Mucosa of descending colon (tissue), 3 donors: ENCODE data around the gene PHLDB2. TPM values are rescaled to one million over a fixed set of nuclear protein-coding genes. Genes with fewer than 3 reads are reported as not detected.

Experiments used
- ATAC-seq: fragments of 200-7000 bp; cut with Tn5 transposase; one replicate; pipeline ENCODE4 v1.9.1; 2020; ENCODE audit warnings: mild to moderate bottlenecking, moderate library complexity
- DNase-seq, 3 donors: peaks; one replicate each; pipeline ENCODE4 v3.0.0-alpha.2; 2020
- H3K36me3 ChIP-seq: fragments of 200-600 bp; one replicate; pipeline ENCODE4 v1.8.0; 2021; ENCODE audit warnings: low read depth, mild to moderate bottlenecking
- H3K4me1 ChIP-seq: fragments of 200-600 bp; one replicate; pipeline ENCODE4 v1.8.0; 2021; ENCODE audit warnings: low read depth, mild to moderate bottlenecking
- H3K4me3 ChIP-seq: fragments of 200-600 bp; one replicate; pipeline ENCODE4 v1.8.0; 2021; ENCODE audit warnings: mild to moderate bottlenecking
- H3K9me3 ChIP-seq: fragments of 200-600 bp; one replicate; pipeline ENCODE4 v1.8.0; 2021; ENCODE audit warnings: mild to moderate bottlenecking
- CTCF ChIP-seq: fragments of 200-600 bp; IDR thresholded peaks from one replicate; pipeline ENCODE4 v1.8.0; 2022; ENCODE audit warnings: antibody characterized with exemption, mild to moderate bottlenecking
- intact Hi-C, 2 donors: fragments of 100-400 bp; cut with DNase I in 1 of 2; cut with micrococcal nuclease in 1 of 2; formaldehyde crosslinking; loops; one replicate each; pipeline versions ENCODE4 v1.11.0 to v1.11.1; 2022; cut with DNase I, micrococcal nuclease
- long read RNA-seq, 2 donors: library from polyadenylated mRNA; unstranded; transcript quantifications; one replicate each; pipeline ENCODE4 v2.0.0, GENCODE V29; 2019 to 2021
- total RNA-seq, 3 donors: library from RNA; stranded (reverse); fragmentation: NEBNext Ultra II Directional in 2 of 3; extraction: Animal tissue kit (Norgen Biotek cat#: 25700) in 2 of 3; gene quantifications; one replicate each; pipeline versions ENCODE4 v1.2.1 to v1.2.4, GENCODE V29; 2021 to 2023
- donor health status: DM: no; HTN: no; CAD: no; lungs with moderate emphysema.
- donor health status: DM: no; HTN: no; CAD: no.
- donor health status: DM: no; HTN: yes; CAD: no.

Gene PHLDB2
- 10 to 100 TPM in 2 of 3 donors, 1 to 10 TPM in 1; 9.4 to 90.2 (median 17.7) TPM for total RNA-seq
- long read RNA-seq, donor 1, full-length matches to known transcripts: 5 of 49 reads
- long read RNA-seq, donor 1, partial matches to known transcripts: 13 of 49 reads
- long read RNA-seq, donor 1, other reads (novel, unspliced or antisense): 31 of 49 reads
- long read RNA-seq, donor 2, partial matches to known transcripts: 5 of 9 reads
- long read RNA-seq, donor 2, other reads (novel, unspliced or antisense): 4 of 9 reads

GRCh38 chr3:111859061-111859973 lies at the start of gene PHLDB2:
TSS of gene PHLDB2 (plus strand) at chr3:111859265. CDS start at chr3:111884078, 24,813 bp downstream.
- DNase-seq: peak; percentile 46 to 78 (median 70)
- Histone ChIP-seq H3K9me3 (no peaks in the 10 kb centered on the region), H3K36me3 (no peaks in the 10 kb centered on the region), H3K4me3 (peak within 1 kb of the TSS; percentile 25), H3K4me1 (peaks cover 13% of the 10 kb centered on the region)
- peak; percentile 76 for ATAC-seq
- intact Hi-C loops: loop anchor here (5.0 to 10.0 kb wide), 2 partner anchors 57 to 105 kb away; no protein-coding TSS in a partner anchor
- TF ChIP-seq CTCF: no peak

GRCh38 chr3:111810909-111811308 lies 48.2 kb upstream of the PHLDB2 start:
- Histone ChIP-seq H3K9me3 (peaks cover 3% of the 10 kb centered on the region), H3K36me3 (no peaks in the 10 kb centered on the region), H3K4me3 (no peak overlapping the region), H3K4me1 (no peaks in the 10 kb centered on the region)
- ATAC-seq: no peak
- intact Hi-C loops: no loop called here
- TF ChIP-seq CTCF: no peak
- DNase-seq: no peak

GRCh38 chr3:111811811-111812210 lies 47.3 kb upstream of the PHLDB2 start:
- Histone ChIP-seq H3K36me3 (no peaks in the 10 kb centered on the region), H3K4me1 (no peaks in the 10 kb centered on the region), H3K9me3 (peaks cover 3% of the 10 kb centered on the region), H3K4me3 (no peak overlapping the region)
- intact Hi-C loops: no loop called here
- TF ChIP-seq CTCF: no peak
- ATAC-seq: no peak
- DNase-seq: no peak

- TF ChIP-seq CTCF: no peak
- H3K9me3 ChIP-seq: peaks cover 3% of the 10 kb centered on the region
- H3K4me3 ChIP-seq: no peak overlapping the region
- no peaks in the 10 kb centered on the region for H3K4me1 ChIP-seq
- ATAC-seq (no peak), DNase-seq (no peak)
- H3K36me3 ChIP-seq: no peaks in the 10 kb centered on the region
- intact Hi-C loops: no loop called here
Observed at GRCh38 chr3:111812701-111813100, 46.4 kb upstream of the PHLDB2 start.

- Histone ChIP-seq H3K4me3 (no peak overlapping the region), H3K4me1 (no peaks in the 10 kb centered on the region), H3K9me3 (peaks cover 3% of the 10 kb centered on the region), H3K36me3 (no peaks in the 10 kb centered on the region)
- no peak for TF ChIP-seq CTCF
- intact Hi-C loops: no loop called here
- DNase-seq: no peak
- no peak for ATAC-seq
Observed at GRCh38 chr3:111813441-111813840, 45.6 kb upstream of the PHLDB2 start.
